ENCODE data around the gene ERICH6. TPM values are rescaled to one million over a fixed set of nuclear protein-coding genes. Genes with fewer than 3 reads are reported as not detected.

ERICH6 gene
- total and polyA plus RNA-seq, 11 donors = 0.32 to 0.54 TPM; not detected in 9

GRCh38 chr3:150682824-150683223 is 20.9 kb downstream of the ERICH6 start:
- intact Hi-C loops (cut with DNase I) = no loop called here
- no peak overlapping the region for H3K4me3 ChIP-seq
- H3K27ac ChIP-seq = no peak overlapping the region
- ATAC-seq (no peak), DNase-seq (no peak)
- no peaks in the 10 kb centered on the region for H3K9me3 ChIP-seq
- H3K36me3 ChIP-seq = no peaks in the 10 kb centered on the region
- H3K27me3 ChIP-seq = no peaks in the 10 kb centered on the region
- TF ChIP-seq POLR2A (IDR thresholded peaks at IDR 0.05) (no peak), CTCF (IDR thresholded peaks at IDR 0.05) (no peak)
- H3K4me1 ChIP-seq = no peaks in the 10 kb centered on the region

GRCh38 chr3:150682279-150682678 is 21.4 kb downstream of the ERICH6 start:
- intact Hi-C loops (cut with DNase I) = no loop called here
- no peak for DNase-seq
- no peak for ATAC-seq

GRCh38 chr3:150681057-150681456 is 22.7 kb downstream of the ERICH6 start:
- Histone ChIP-seq H3K27me3 (no peaks in the 10 kb centered on the region), H3K27ac (no peak overlapping the region), H3K4me3 (no peak overlapping the region), H3K9me3 (peaks cover 0 to 6% (median 0%) of the 10 kb centered on the region in 12 donors), H3K4me1 (no peaks in the 10 kb centered on the region), H3K36me3 (no peaks in the 10 kb centered on the region)
- ATAC-seq = no peak
- TF ChIP-seq POLR2A (IDR thresholded peaks at IDR 0.05) (no peak), CTCF (IDR thresholded peaks at IDR 0.05) (no peak)
- no peak for DNase-seq
- WGBS, 4 donors = 57 to 86% (median 81%) methylated on average over 2 of the region's 2 CpGs
- intact Hi-C loops (cut with DNase I) = no loop called here

More at GRCh38 chr3:150682279-150682678, 21.4 kb downstream of the ERICH6 start:
- Histone ChIP-seq H3K4me3 (no peak overlapping the region), H3K4me1 (no peaks in the 10 kb centered on the region), H3K27me3 (no peaks in the 10 kb centered on the region), H3K36me3 (no peaks in the 10 kb centered on the region), H3K9me3 (no peaks in the 10 kb centered on the region), H3K27ac (no peak overlapping the region)
- TF ChIP-seq POLR2A (IDR thresholded peaks at IDR 0.05) (no peak), CTCF (IDR thresholded peaks at IDR 0.05) (no peak)
- WGBS, 4 donors = 60 to 71% (median 64%) methylated on average over 1 of the region's 1 CpG

DNA sequence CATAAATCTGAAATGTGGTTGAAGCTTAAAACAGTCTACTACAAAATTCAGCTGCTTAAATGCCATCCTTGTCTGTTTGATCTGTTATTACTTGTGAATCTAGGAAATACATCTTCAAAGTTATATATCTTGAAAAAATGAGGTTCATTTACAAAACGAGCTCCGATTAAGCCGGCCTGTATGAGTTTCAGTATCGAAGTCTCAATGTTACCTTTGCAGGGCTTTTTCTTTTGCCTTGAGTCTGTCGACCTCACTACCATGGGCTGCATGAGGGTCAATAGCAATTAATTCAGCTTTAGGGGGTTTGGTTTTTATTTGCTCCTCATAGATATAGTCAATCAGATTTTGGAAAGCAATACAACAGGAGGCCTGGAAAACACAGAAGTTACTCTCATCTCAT is 23.2 kb downstream of the ERICH6 start:
- H3K36me3 ChIP-seq = no peaks in the 10 kb centered on the region
- H3K9me3 ChIP-seq = peaks cover 0 to 11% (median 2%) of the 10 kb centered on the region in 12 donors
- no peak overlapping the region for H3K4me3 ChIP-seq
- WGBS, 4 donors = 88 to 91% (median 90%) methylated on average over 5 of the region's 5 CpGs
- TF ChIP-seq POLR2A (IDR thresholded peaks at IDR 0.05) (no peak), CTCF (IDR thresholded peaks at IDR 0.05) (no peak)
- intact Hi-C loops (cut with DNase I) = no loop called here
- H3K4me1 ChIP-seq = no peaks in the 10 kb centered on the region
- no peak for DNase-seq
- no peaks in the 10 kb centered on the region for H3K27me3 ChIP-seq
- no peak for ATAC-seq
- H3K27ac ChIP-seq = no peak overlapping the region
